Measurements from ENCODE around the gene BCL2.

Gene BCL2

DNA sequence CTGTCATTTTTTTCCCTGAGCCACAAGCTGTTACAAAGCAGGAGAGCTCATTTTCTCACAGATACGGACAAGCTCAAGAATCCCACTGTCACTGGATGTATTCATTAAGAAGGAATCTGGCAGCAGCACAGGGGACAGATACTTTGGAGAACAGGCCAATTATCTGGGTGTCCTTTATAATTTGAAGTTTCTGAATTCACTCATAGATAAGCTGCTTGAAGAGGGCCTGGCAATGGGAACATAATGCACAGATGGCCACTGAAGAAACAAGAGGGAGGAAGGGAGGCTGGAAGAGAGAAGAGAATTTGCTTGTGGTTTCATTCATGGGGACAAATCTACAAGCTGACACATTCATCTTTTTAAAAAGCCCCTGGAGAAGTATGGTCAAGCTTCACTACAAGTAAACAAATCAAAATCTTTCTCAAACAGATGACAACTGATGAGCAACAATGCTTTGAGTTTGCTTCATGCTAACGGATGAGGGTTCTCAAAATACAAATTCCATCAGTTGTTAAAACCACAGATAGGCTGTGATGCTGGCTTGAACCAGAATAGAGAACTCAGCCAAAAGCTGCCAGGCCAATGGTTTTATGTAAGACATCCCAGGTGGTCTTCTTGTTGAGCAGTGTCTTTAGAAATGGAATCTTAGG is 11.9 kb downstream of the BCL2 start:
- DNase-seq: peak; percentile 52

DNA sequence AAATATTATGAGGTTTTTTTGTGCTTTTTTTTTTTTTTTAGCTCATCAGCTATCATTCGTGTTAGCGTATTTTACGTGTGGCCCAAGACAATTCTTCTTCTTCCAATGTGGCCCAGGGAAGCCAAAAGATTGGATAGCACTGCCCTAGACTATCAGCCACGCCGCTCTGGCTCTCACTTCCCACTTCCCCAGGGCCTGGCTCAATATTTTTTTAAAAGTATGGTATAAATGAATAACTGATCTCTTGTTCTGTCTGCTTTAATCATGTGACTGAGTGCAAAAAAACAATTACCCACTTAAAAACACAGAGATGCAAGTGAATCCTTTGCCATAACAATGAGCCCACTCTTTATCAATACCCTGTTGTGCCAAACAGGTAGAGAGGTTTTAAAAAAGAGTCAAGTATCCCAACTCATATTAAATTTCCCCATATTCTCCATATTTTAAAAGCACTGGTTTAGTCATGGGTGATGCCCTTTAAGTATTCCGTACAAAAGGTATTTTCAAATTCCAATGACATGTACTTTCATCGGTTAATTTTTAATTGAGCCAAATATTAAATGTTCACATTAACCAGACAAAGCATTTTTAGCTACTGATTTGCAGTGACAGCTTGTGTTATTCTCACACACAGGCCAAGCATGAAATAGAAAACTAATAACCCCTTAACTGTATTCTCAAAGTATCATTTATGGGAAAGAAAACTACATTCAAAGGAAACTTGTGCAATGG is 12.6 kb downstream of the BCL2 start:
- peak; percentile 84 for DNase-seq

DNA sequence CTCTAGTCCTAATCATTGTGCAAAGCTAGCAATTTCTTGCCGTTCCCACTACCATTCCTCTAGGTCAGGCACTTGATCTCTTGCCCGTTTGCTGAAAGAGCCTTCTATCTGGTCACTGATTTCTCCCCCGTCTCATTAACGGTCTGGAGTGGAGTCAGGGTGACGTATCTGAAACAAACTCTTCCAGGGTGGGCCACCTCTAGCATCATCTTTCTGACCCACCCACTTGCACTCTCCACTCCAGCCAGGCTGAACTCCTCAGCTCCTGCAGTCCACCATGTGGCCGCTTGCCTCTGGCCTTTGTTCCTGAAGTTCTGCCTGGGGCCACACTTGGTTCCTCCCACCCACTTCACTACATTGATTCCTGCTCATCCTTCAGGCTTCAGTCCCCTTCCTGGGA is 13.3 kb downstream of the BCL2 start:
- no peak for DNase-seq

DNA sequence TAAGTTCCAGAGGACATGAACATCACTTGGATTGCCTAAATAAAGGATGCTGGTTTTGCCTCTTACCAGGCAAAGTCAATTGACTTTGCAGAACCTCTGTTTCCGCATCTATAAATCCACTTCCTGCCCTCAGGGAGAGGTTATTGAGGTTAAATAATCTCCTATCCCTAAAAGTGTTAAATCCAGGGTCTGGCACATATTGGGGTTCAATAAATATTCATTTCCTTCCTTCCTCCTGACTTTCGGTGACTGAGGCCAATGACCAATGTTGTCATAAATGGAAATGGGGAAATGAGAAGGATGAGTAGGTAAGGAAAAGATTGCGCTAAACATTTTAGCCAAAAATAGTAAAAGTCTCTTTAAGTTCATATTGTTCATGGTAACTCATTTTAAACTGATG is 16.0 kb downstream of the BCL2 start:
- DNase-seq: no peak

DNA sequence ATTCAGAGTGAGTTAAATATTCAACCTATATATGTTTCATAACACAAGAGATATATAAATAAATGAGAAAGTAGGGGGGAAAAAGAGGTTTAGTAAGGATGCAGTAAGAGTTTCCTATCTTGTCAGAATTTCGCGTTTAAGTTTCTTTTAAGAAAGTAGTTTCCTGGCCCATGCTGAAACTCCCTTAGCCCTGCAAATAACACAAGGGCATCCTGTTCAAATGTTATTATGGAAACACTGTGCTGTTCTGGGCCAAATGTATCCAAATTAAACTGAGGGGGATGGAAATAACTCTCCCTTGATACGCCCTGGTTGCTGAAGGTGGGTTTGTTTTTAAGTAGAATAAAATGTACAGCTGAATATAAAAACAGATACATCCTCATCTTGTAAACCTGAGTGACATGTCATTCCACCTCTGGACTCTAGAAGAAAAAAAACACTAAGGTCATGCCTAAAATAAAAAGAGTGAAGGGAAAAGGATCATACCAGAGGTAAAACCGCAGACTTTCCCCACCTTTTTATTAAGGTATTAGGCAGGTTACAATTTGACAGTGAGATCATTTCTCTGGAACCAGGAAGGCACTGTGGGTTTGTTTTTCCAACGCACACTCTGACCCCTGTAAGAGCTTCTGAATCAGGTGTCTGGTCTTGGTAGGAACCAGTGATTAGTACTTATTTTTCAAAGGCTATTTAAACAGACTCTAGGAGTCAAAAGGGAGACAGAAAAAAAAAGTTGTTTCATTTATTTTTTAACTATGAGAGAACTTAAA is 16.7 kb downstream of the BCL2 start:
- peak; percentile 62 for DNase-seq

DNA sequence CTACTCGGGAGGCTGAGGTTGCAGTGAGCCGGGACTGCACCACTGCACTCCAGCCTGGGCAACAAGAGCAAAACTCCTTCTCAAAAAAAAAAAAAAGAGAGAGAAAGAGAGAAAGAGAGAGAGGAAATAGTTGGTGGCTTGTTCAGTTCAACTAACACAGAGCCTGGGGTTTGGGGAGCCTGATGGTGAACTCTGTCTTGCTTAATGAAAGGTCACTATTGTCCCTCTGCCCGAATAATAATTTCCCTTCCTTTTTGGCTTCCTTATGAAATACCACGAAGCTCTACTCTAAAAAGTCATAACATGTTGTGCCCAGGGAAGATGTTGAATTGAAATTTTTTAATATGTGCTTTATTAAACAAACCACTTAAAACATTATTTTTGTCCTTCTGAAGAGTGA is 17.3 kb downstream of the BCL2 start:
- no peak for DNase-seq

DNA sequence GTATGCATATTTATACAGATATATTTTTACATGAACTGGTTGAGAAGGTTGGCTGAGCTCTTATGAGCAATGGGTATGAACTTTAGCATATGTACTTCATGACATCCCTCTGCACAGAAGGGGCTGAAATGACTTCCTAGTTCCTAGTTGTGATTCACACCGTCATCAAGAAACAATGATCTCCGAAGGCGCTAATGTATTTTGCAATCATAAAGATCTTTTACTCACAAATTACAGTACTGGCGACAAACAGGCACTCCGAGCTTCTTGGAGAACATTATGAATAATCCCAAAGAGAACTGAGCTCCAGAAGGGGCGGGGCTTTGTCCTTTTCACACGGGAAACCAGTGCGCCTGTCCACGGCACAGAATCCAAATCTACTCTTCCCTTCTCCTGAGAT is 18.1 kb downstream of the BCL2 start:
- DNase-seq: no peak

DNA sequence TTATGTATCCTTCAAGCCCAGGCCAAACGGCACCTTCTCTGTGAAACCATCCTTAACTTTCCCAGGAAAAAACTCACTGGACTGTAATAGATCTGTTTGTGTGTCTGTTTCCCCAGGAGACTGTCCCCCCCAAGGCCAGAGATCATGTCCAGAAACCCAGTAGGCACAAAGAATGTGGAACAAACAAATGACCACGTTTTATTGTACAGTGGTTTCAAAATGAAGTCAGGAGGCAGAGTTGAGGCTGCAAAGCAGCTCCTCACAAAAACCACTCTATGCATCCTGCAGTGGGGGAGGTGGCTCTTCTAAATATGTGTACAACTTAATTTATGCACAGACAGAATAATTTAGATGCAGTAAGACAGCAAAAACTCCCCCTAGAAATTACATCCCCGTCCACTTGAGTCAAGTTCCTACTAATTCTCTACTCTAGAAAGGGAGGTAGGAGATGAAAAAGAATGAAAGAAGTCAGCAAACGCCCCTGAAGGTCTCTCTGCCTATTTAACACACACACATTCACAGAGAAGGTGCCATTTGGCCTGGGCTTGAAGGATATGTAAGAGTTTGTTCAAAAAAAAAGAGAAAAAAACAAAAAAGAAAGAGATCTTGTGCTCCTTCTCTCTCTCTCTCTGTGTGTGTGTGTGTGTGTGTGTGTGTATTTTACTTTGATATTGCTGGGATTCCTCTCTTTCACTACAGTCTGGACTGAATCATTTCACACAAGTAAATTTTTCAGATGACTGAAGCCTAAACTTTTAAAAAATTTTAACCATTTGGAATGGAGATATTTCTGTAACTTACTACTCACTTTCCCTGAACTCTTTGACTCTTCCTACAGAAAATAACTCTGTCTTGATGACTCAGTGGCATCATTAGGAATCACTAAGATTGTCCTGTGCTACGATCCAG is 19.5 kb downstream of the BCL2 start:
- peak; percentile 96 for DNase-seq

DNA sequence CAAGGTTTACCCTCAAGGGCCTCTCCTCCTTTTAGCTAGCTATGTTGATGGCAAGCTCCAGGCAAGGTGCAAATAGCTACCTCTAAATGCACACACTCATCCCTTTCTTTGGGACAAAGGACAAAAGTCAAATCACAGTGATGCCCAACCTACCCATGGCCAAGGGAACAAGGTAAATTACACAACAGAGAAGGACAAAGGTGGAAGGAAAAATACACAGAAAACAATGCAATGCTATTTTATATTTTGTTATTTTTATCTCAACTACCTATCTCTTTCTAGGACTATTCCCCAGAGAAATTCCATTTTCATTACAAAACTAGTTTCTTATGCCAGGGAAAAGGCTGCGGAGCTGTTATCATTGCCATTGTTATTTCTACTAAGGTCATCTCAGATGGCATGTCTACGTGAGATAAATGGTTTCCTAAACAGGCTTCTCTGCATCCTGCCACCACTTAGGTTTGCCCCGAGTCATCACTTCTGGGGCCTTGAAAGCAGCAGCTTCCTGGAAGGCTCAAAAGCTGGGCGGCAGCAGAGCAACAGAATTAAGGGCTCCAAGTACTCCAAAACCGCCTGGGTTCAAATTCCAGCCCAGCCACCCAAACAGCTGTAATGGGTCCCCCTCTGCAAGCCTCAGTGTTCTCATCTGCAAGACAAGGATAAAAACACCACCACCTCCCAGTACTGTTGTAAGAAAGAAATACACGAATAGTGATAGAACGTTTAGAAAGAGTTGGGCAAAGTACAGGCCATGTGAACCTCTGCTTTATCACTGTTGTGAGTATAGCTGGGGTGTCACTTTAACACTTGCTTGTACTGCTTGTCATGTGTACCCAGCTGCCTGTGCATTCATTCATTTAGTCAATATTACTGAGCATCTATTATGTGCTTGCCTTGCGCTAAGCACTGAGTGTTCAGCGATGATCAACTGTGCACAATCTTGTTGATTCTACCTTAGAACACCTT is 20.9 kb downstream of the BCL2 start:
- DNase-seq: no peak

DNA sequence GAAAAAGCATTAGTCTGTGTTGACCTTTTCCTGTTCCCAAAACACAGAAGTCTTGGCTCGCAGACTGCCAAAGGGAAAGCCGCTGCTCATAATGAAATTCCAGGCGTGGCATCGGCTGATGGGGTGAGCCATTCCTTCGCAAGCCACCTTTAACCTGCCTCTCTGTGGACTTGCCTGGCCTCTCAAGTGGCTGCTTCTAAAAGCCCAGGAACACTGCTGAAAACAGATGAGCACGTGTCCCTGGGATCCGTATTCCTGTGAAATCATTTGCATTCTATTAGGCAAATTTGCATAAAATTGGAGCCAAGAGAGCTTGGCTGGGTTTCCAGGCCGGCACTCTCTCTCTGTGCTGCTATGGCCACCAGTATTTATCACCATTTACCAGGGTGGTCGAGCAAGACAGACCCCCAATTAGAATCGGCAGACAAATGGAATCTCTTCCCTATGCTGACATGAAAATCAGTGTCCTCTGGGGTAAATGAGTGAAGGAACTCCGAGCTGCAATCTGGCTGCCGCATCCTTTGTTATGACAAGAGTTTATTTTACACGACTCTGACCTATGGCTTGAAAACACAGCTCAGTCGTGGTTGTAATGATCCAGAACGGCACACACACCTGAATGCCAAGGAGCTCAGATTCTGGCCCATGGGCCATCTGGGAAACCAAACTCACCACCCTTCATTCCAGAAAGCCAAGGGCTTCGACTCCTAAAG is 21.7 kb downstream of the BCL2 start:
- DNase-seq: no peak

DNA sequence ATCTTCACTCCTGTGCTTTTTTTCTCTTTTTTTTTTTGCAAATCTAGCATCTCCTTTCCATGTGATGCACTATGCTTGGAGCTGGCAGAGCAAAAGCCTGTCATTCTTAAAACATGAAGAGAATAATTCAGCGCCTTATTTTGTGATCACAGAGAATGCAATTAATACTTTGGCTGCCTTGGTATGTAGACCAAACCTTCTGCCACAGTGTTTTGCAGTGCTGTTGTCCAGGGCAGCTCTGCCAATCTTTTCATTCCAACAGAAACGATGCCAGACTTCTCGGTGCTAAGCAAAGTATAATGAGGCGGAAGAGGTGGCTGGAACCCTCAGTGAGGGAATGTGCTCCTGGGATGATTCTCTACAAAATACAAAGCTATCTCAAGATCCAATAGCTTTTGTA is 25.6 kb downstream of the BCL2 start:
- DNase-seq: no peak

DNA sequence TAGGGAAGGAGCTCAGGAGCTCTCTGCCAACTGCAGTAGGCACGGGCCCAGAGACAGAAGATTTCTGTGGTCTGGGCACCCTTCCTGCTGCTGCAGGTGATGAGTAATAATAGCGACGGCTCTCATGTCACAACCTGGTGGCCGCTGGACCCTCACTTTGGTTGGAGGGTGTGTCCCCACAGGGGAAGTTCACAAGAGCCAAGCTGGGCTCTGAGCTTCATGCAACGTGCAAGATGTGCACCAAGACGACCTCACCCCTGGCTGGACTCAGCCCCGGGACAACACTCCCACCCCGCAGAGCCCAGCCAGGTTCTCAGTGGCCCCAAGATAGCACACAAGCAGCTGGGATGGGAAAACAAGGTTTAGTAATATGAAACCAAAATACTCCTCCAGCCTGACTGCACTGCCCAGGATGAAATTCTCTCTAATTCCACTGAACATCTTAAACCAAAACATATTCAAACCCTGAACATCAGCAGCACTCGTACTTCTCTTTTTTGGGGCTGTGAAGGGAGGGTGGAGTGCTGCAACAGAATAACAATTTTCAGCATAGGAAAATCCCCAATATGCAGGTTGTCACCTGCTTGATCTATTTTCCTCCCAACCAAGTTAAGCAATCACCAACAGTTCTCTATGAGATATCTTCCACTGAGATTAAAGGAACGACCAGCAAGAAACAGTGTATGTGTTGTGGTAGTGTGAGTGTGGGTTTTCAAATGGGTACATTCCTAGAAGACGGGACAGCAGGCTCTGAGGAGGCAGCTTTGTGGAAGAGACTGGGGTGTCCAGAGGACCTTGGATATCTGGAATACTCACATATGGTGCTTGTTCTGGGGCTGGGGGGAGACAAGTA is 26.5 kb downstream of the BCL2 start:
- no peak for DNase-seq

DNA sequence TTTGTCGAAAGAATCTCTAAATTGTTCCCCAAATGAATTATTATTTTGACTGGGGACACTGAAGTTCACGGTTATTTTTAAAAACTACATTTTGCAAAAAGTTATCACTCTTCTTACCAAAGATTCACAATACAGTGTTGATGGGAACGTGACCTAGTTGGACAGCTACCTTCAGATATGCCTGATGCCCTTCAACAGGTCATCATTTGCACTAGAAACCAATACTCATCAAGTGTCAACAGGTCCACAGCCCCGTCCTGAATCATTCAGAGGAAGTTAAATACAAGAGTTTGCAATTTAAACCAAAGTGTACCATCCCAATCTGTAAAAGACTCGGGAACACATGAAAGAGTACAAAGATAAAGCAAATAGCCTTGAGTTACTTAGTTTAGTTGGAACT is 28.3 kb downstream of the BCL2 start:
- no peak for DNase-seq

DNA sequence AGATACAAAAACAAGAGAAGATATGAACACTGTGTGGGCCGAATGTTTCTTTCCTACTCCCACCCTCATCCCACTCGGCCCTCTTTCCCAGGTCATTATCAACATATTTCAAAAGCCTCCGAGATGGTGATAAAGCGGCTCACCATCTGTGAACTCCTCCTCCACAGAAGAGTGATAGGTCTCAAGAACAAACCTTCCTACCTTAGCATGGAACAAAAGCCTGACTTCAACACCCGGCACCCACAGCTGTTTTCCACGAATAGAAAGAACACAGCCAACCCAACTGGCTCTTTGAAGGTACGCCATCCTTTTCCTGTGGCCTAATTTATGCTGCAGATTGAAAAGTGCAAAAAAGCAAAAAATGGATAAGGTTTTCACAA is 28.8 kb downstream of the BCL2 start:
- no peak for DNase-seq

DNA sequence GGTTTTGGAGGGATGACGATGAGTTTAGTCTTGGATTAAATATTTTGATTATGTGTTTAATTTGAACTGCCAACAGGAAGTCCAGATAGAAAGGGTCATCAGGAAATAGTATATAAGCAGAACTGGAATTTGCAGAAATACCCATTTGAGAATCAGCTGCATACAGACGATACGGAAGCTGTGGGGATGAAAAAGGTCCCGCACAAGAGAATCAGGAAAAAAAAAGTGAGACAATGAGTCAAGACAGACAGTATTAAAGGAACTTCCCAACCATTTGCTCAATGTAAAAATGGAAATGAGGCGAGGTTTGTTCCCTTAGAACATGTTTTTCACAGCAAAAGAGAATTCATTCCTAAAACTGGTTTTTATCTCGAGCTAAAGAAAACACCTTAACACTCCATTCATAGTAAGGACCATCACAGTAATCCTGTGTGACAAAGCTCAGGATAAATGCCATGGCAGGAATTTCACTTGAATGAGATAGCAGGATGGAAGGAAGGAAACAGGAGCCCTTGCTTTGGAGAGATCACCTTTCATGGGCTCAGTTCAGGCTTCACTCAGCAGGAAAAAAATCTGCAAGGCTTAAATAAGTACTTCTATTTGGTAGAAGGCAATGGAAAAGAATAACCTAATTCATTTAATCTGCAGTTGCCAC is 29.3 kb downstream of the BCL2 start:
- no peak for DNase-seq

DNA sequence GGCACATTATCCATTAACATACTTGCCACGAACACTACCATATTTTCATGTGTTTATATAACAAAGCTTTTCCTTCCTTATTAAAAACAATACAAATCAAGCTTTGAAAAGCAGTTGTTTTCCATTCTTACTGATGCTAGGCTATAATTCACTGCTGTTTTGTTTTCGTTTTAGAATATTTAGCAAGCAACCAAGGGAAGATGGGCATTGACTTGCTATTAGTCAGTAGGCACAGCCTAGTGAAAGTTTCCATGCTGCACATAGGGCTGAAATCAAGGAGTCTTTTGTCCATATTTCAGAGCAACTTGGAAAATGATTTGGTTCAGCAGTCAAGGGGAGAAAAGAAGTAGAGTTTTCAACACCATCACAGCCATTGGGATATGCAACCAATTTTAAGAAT is 31.3 kb downstream of the BCL2 start:
- no peak for DNase-seq

DNA sequence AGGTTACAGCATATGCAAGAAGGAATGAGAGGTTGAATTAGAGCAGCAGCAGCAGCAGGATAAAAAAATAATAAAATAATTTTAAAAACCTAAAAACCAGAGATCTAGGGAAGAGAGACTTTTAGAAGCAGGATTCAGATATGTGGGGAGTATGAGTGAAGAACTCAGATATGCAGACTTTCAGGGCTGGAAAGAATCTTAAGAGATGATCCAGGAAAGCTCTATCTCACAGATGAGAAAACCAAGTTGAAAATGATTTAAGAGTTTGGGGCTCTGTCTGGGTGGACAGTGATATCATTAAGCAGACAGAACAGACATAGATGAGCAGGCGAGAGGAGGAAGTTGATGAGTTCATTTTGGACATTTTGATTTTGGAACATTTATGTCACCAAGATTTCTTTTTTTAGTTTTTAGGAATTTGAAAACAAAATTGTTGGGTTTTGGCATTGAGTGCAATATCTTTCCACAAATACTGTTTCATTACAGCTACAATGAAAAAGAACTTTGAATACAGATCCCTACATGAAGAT is 31.8 kb downstream of the BCL2 start:
- no peak for DNase-seq

DNA sequence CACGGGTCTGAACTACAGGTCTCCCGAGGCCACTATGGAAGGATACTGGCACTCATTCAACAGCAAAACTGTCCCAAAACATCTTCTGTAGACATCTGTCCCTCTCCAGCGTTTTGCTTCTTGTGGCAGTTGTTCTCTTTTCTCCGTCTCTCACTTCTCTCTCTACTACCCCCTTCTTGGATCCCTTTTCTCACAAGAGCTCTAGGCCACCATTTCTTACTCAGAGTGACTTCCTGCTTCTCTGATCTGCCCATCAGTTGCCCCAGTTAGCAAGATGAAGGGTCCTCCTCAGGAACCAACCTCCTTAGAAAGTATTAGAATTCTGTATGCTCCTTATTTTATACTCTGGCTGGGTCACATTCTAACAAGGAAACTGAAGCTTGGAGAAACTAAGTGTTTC is 32.6 kb downstream of the BCL2 start:
- DNase-seq: no peak

Data from kidney glomerular epithelial cell (primary cell).